ES-I3 (cell line): Measurements from ENCODE around the gene LSM10.

Experiments used
- H3K36me3 ChIP-seq: 2 replicates; pipeline ENCODE4 v1.6.1; 2013; ENCODE audit warnings: mild to moderate bottlenecking, low read length, control low read depth, moderate library complexity; ENCODE audit not compliant: insufficient read depth
- H3K4me1 ChIP-seq: 2 replicates; pipeline ENCODE4 v1.6.1; 2013; ENCODE audit warnings: mild to moderate bottlenecking, control low read depth, low read length; ENCODE audit not compliant: insufficient read depth
- H3K9ac ChIP-seq: 2 replicates; pipeline ENCODE4 v1.6.1; 2013; ENCODE audit warnings: low read depth, mild to moderate bottlenecking, low read length, moderate library complexity
- H3K9me3 ChIP-seq: 2 replicates; pipeline ENCODE4 v1.6.1; 2013; ENCODE audit warnings: mild to moderate bottlenecking, low read length, moderate library complexity; ENCODE audit not compliant: control insufficient read depth, insufficient read depth

Gene LSM10

GRCh38 chr1:36420409-36420808 is 22.7 kb upstream of the LSM10 start:
- H3K9ac ChIP-seq: no peak overlapping the region
- H3K4me1 ChIP-seq: peaks cover 4% of the 10 kb centered on the region; the same call in 1 of the 2 replicates
- no peaks in the 10 kb centered on the region for H3K36me3 ChIP-seq
- no peaks in the 10 kb centered on the region for H3K9me3 ChIP-seq

GRCh38 chr1:36419569-36419968 is 21.9 kb upstream of the LSM10 start:
- no peaks in the 10 kb centered on the region for H3K9me3 ChIP-seq
- no peaks in the 10 kb centered on the region for H3K36me3 ChIP-seq
- peaks cover 4% of the 10 kb centered on the region; the same call in 1 of the 2 replicates for H3K4me1 ChIP-seq
- no peak overlapping the region for H3K9ac ChIP-seq

DNA sequence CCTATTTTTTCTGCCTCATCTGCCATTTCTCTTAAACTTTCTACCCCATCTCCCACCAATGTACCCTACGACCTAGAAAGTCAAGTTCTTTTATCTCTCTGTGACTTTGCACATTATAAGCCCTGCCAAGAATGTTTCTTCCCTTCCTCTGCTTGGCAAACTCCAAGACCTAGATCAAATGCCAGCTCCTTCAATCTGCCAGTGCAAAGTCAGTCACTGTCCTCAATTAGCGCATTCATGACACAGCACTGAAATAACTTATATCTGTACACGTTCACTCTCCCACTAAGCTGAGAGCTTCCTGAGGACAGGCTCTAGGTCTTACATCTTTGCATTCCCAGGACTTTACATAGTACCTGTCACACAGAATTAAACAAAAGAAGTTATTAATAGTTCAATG is 21.4 kb upstream of the LSM10 start:
- Histone ChIP-seq H3K9ac (no peak overlapping the region), H3K9me3 (no peaks in the 10 kb centered on the region), H3K4me1 (peaks cover 4% of the 10 kb centered on the region; the same call in 1 of the 2 replicates), H3K36me3 (no peaks in the 10 kb centered on the region)

DNA sequence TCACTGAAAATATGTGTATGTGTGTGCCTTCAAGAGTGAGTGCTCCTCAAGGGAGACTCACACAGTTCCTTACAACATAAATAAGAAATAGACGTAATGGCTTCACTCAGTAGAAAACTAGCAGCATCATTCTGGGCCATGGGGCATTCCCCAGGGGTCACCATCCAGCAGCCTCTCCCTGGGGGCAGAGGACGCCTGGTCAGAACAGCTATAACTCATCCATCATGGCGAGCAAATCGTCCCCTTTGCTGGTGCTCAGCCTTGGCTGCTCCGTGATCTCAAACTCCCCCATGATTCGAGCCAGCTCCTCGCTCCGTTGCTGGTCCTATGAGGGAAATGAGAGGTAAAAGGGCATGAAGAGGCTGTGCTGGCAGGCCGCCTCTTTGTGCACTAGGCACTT is 20.2 kb upstream of the LSM10 start:
- Histone ChIP-seq H3K36me3 (no peaks in the 10 kb centered on the region), H3K9ac (no peak overlapping the region), H3K9me3 (no peaks in the 10 kb centered on the region), H3K4me1 (peaks cover 4% of the 10 kb centered on the region; the same call in 1 of the 2 replicates)

DNA sequence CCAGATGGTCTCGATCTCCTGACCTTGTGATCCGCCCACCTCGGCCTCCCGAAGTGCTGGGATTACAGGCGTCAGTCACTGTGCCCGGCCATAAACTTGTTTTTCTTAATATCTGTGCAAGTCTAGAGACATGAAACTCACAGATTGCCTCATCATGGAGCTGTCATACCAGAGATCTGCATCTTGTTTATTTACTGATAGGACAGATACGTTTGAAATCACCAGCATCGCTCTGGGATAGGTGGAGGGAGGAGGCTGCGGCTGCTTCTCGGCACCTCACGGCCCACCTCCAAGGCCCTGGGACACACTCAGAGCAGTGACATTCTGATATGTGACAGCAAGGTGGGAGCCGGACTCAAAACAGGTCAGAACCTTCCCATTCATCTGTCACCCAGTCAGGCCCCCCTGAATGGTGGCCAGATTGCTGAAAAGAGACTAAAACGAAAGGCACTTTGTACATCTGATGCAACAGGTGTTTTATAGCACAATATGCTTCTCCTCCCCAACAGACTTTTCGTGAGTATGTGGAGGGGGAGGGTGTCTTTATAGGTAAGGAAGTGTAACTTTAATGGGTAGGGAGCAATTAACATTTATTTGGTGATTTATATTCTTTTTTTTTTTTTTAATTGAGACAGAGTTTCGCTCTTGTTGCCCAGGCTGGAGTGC is 18.1 kb upstream of the LSM10 start:
- Histone ChIP-seq H3K9ac (no peak overlapping the region), H3K4me1 (peaks cover 9% of the 10 kb centered on the region; the same call in 1 of the 2 replicates), H3K9me3 (no peaks in the 10 kb centered on the region), H3K36me3 (no peaks in the 10 kb centered on the region)

- no peak overlapping the region for H3K9ac ChIP-seq
- 0 out of 2 replicates have a peak, but pooled peaks cover 5% of the 10 kb centered on the region for H3K4me1 ChIP-seq
- H3K36me3 ChIP-seq: no peaks in the 10 kb centered on the region
Observed at GRCh38 chr1:36414384-36414783, 16.7 kb upstream of the LSM10 start.

DNA sequence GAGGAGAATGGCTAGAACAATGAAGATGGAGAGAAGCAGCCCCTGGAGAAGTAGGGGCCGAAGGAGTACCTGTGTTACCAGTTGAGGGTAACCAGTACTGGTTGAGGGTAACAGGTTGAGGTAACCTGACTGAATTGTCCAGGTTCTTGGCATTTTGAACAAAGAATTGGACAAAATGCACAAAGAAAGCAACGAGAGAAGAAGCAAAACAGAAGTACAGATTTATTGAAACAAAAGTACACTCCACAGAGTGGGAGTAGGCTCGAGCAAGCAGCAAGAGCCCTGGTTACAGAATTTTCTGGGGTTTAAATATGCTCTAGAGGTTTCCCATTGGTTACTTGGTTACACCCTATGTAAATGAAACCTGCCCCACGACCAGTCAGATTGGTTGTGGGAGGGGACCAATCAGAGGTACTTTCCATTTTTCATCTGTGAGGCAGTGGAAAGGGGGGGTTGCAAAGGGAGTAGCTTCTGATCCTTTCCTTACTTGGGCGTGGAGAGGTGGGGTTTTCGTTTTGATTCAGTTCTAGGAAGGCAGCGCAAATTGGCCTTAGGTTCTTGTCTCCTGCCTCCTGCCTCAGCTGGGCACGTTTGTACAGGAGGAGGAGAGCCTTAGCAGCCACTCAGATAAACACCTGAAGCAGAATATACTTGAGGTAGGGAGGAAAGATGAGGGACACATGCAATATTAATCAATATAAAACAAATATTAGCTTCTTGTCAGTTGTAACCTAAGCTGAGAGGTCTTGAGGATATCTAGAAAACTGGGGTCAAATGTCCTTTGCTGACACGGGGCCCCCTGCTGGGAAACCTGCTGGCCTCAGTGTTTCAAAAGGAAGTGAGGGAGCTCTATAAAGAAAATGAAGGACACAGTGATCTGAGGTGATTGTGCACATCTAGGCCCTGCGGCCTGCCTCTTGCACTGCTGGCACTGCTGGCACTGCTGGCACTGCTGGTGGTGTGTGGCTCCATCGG is 14.3 kb upstream of the LSM10 start:
- H3K4me1 ChIP-seq: 0 out of 2 replicates have a peak, but pooled peaks cover 5% of the 10 kb centered on the region
- no peaks in the 10 kb centered on the region for H3K36me3 ChIP-seq
- no peaks in the 10 kb centered on the region for H3K9me3 ChIP-seq
- no peak overlapping the region; the same call in 1 of the 2 replicates for H3K9ac ChIP-seq

More at GRCh38 chr1:36414384-36414783, 16.7 kb upstream of the LSM10 start:
- H3K9me3 ChIP-seq: no peaks in the 10 kb centered on the region

DNA sequence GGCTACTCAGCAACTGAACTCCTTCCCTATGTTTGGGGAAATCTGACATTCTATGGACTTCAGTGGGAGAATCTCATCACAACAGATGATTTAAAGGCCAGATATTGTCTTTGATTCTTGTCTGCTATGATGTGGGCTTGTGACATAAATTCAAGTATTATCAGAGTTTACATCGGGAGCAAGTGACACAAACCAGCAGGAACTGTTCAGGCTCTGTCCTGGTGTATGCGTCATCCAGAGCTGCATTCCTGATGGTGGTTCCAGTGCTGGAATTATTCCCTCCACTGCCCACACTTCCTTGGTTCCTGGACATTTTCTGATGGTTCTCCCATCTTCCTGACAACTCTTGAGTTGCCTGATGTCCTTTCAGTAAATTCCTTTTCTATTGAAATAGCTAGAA is 10.8 kb upstream of the LSM10 start:
- no peaks in the 10 kb centered on the region for H3K36me3 ChIP-seq
- no peaks in the 10 kb centered on the region for H3K9me3 ChIP-seq
- no peak overlapping the region for H3K9ac ChIP-seq
- H3K4me1 ChIP-seq: 0 out of 2 replicates have a peak, but pooled peaks cover 5% of the 10 kb centered on the region

DNA sequence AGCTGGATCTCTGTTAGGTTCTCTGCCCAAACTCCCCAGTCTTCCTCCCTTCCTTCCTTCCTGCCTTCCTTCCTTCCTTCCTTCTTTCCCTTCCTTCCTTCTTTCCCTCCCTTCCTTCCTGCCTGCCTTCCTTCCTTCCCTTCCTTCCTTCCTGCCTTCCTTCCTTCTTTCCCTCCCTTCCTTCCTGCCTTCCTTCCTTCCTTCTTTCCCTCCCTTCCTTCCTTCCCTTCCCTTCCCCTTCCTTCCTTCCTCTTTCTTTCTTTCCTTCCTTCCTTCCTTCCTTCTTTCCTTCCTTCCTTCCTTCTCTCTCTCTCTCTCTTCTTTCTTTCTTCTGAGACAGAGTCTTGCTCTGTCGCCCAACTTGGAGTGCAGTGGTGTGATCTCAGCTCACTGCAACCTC is 8.7 kb upstream of the LSM10 start:
- no peak overlapping the region for H3K9ac ChIP-seq
- H3K4me1 ChIP-seq: no peaks in the 10 kb centered on the region
- no peaks in the 10 kb centered on the region for H3K9me3 ChIP-seq
- H3K36me3 ChIP-seq: no peaks in the 10 kb centered on the region

DNA sequence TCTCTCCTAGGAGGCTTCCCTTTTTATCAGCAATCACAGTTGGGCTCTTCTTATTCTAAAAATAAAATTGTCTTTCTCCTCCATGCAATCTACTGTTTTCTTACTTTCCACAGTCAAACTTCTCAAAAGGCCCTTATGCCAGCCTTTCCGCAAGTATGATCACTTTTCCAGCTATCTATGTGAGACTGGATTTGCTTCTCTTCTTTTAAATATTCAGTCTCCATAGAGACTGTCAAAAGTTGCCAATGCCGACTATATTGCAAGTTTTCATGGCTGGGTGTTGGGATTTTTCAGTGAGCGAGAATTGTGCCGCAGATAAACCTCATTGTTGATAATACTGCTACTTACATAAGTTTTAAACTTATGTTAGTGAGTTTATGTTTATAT is 4.8 kb upstream of the LSM10 start:
- no peaks in the 10 kb centered on the region for H3K9me3 ChIP-seq
- no peak overlapping the region for H3K9ac ChIP-seq
- no peaks in the 10 kb centered on the region for H3K4me1 ChIP-seq
- H3K36me3 ChIP-seq: no peaks in the 10 kb centered on the region

DNA sequence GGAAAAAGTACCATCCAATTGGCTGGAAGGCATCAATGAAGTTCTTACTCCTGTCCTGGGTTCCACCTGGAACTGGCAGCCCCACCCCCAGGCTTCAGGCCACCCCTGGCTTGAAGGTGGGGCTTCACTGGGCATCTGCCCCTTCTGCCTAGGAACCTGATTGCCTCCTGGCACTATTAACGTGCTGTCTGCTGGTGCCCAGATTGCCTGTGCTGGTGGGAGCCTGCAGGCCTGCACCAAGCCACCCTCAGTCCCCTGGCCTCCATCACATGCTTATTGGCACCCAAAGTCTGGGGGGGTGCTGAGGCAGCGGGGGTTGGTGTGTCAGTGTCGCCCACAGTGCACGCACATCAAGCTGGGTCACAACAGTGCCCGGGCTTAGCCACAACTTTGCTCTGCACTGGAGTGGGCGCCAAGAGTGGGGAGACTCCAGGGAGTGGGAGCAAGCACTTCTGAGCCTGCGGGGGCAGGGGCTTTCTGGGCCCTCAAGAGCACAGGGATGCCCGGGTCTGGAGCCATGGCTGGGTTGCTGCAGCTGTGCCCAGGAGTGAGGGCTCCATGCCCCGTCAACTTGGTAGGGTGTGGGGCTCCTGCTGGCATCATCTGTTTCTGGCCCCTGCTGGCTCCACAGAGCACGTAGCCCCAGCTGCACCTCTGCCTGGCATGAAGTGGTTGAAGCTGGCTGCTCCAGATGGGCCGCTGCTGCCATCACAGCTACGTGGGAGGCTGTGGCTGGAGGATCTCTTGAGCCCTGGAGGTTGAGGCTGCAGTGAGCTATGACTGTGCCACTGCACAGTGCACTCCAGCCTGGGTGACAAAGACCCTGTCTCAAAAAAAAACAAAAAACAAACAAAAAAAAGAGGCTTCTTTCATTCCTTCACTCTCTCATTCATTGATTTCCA is 4.1 kb upstream of the LSM10 start:
- Histone ChIP-seq H3K9ac (peak overlapping the region; percentile 80; the same call in 1 of the 2 replicates), H3K4me1 (no peaks in the 10 kb centered on the region)

DNA sequence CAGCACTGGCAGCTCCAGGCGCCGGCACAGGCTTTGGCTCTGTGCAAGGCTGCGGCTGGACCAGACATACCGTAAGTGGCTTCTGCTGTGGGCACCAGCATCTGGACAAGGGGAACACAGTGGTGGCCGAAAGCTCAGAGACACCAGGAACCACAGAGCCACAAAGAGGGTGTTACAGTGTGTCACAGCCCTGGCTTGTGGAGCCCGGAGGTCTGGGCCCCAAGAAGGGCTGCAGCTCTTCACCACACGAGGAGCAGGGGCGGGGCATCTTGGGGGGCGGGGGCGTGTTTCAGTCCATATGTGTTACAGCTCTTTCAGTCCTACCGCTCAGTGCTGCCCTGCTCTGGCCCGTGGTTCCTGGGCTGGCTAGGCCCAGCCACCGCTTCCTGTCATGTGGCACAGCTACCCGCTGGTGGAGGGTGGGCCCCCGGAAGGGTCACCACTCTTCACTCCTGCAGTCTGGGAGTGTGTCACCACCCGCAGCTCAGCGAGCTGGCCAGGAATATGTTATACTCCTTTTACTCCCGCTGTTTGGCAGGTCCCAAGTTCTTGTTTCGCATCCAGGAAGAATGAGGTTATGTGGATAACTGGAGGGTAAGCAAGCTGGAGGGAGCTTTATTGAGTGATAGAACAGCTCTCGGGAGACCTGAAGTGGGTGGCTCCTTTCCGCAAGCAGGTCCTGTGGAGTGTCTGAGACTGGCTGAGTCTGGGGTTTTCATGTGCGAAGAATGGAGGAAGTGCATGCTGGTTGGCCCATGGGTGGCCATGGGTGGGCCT is 3.3 kb upstream of the LSM10 start:
- Histone ChIP-seq H3K4me1 (no peaks in the 10 kb centered on the region), H3K9ac (peak overlapping the region; percentile 80)

More for the DNA sequence above, 4.1 kb upstream of the LSM10 start:
- H3K36me3 ChIP-seq: no peaks in the 10 kb centered on the region
- H3K9me3 ChIP-seq: no peaks in the 10 kb centered on the region

DNA sequence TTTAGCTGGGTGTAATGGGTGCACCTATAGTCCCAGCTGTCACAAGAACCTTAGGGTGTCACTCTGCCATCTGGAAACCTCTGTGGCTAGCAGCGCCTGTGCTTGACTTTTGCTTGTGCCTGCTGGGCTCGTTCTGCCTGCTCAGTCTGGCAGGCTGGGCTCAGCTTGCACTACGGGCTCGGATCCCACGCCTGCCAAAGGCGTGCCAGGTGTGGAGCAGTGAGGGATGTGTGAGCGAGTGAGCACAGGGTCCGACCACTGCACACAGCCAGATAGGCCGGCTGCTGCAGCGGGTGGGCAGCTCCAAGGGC is 2.8 kb upstream of the LSM10 start:
- peak overlapping the region; percentile 80; the same call in 1 of the 2 replicates for H3K9ac ChIP-seq
- H3K4me1 ChIP-seq: no peaks in the 10 kb centered on the region
- H3K36me3 ChIP-seq: no peaks in the 10 kb centered on the region
- H3K9me3 ChIP-seq: no peaks in the 10 kb centered on the region

More for the DNA sequence above, 3.3 kb upstream of the LSM10 start:
- H3K36me3 ChIP-seq: no peaks in the 10 kb centered on the region
- no peaks in the 10 kb centered on the region for H3K9me3 ChIP-seq
